ENCODE results near the gene PPIP5K1.
"Not testable (repeated sequence)": the region's sequence is repeated elsewhere in the genome, so short reads cannot be mapped to it uniquely, and the experiment has no call there.

The PPIP5K1 gene
- long read RNA-seq, partial matches to known transcripts: 6 of 16 reads
- long read RNA-seq, other reads (novel, unspliced or antisense): 10 of 16 reads

GRCh38 chr15:43589778-43590466 is at the start of gene PPIP5K1:
TSS of gene PPIP5K1 (minus strand) at chr15:43590208. CDS start at chr15:43584504, 5,704 bp downstream.
- not testable (repeated sequence) for H3K27me3 ChIP-seq (ENCODE audit: insufficient read depth, poor library complexity, severe bottlenecking); DNase-seq (ENCODE audit: low read depth in 1 of 2, low spot score in 1 of 2); H3K27ac ChIP-seq (replicated peaks); H3K4me3 ChIP-seq (replicated peaks; ENCODE audit: insufficient read depth, low read length)

- not testable (repeated sequence) for H3K27me3 ChIP-seq (ENCODE audit: insufficient read depth, poor library complexity, severe bottlenecking); DNase-seq (ENCODE audit: low read depth in 1 of 2, low spot score in 1 of 2); H3K4me3 ChIP-seq (replicated peaks; ENCODE audit: insufficient read depth, low read length); H3K27ac ChIP-seq (replicated peaks)
Measured at GRCh38 chr15:43638464-43639204, 48.6 kb upstream of the PPIP5K1 start.

GRCh38 chr15:43626937-43627336 is 36.9 kb upstream of the PPIP5K1 start:
- H3K4me3 ChIP-seq (replicated peaks; ENCODE audit: insufficient read depth, low read length); H3K27ac ChIP-seq (replicated peaks); H3K27me3 ChIP-seq (ENCODE audit: insufficient read depth, poor library complexity, severe bottlenecking); DNase-seq (ENCODE audit: low read depth in 1 of 2, low spot score in 1 of 2): not testable (repeated sequence)

- no peak for DNase-seq (ENCODE audit: low read depth in 1 of 2, low spot score in 1 of 2)
- TF ChIP-seq SPI1 (IDR thresholded peaks at IDR 0.05; ENCODE audit: borderline replicate concordance, low read depth) (no peak), GABPA (IDR thresholded peaks at IDR 0.05; ENCODE audit: low read depth) (no peak), POLR2AphosphoS5 (IDR thresholded peaks at IDR 0.05; ENCODE audit: low read depth) (no peak)
- Histone ChIP-seq H3K27me3 (ENCODE audit: insufficient read depth, poor library complexity, severe bottlenecking) (no peaks in the 10 kb centered on the region), H3K4me3 (replicated peaks; ENCODE audit: insufficient read depth, low read length) (no peak overlapping the region), H3K27ac (replicated peaks) (no peak overlapping the region)
Measured at GRCh38 chr15:43625106-43625505, 35.1 kb upstream of the PPIP5K1 start.

GRCh38 chr15:43622068-43622799 is 32.2 kb upstream of the PPIP5K1 start:
- H3K4me3 ChIP-seq (replicated peaks; ENCODE audit: insufficient read depth, low read length); DNase-seq (ENCODE audit: low read depth in 1 of 2, low spot score in 1 of 2): not testable (repeated sequence)

GRCh38 chr15:43618700-43619099 is 28.7 kb upstream of the PPIP5K1 start, which contains the start of gene STRC:
TSS of gene STRC (minus strand) at chr15:43618800. CDS start at chr15:43618722, 78 bp downstream.
- H3K4me3 ChIP-seq (replicated peaks; ENCODE audit: insufficient read depth, low read length); H3K27ac ChIP-seq (replicated peaks); DNase-seq (ENCODE audit: low read depth in 1 of 2, low spot score in 1 of 2); H3K27me3 ChIP-seq (ENCODE audit: insufficient read depth, poor library complexity, severe bottlenecking): not testable (repeated sequence)

More at GRCh38 chr15:43622068-43622799, 32.2 kb upstream of the PPIP5K1 start:
- not testable (repeated sequence) for H3K27me3 ChIP-seq (ENCODE audit: insufficient read depth, poor library complexity, severe bottlenecking); H3K27ac ChIP-seq (replicated peaks)

- not testable (repeated sequence) for H3K27me3 ChIP-seq (ENCODE audit: insufficient read depth, poor library complexity, severe bottlenecking)
Measured at GRCh38 chr15:43617750-43618149, 27.7 kb upstream of the PPIP5K1 start.

GRCh38 chr15:43602233-43602632 is 12.2 kb upstream of the PPIP5K1 start:
- not testable (repeated sequence) for H3K27ac ChIP-seq (replicated peaks); H3K4me3 ChIP-seq (replicated peaks; ENCODE audit: insufficient read depth, low read length); H3K27me3 ChIP-seq (ENCODE audit: insufficient read depth, poor library complexity, severe bottlenecking); DNase-seq (ENCODE audit: low read depth in 1 of 2, low spot score in 1 of 2)

More at GRCh38 chr15:43617750-43618149, 27.7 kb upstream of the PPIP5K1 start:
- H3K27ac ChIP-seq (replicated peaks); H3K4me3 ChIP-seq (replicated peaks; ENCODE audit: insufficient read depth, low read length); DNase-seq (ENCODE audit: low read depth in 1 of 2, low spot score in 1 of 2): not testable (repeated sequence)

- not testable (repeated sequence) for H3K4me3 ChIP-seq (replicated peaks; ENCODE audit: insufficient read depth, low read length); DNase-seq (ENCODE audit: low read depth in 1 of 2, low spot score in 1 of 2); H3K27ac ChIP-seq (replicated peaks); H3K27me3 ChIP-seq (ENCODE audit: insufficient read depth, poor library complexity, severe bottlenecking)
Measured at GRCh38 chr15:43600200-43600599, 10.2 kb upstream of the PPIP5K1 start.

GRCh38 chr15:43599131-43599530 is 9.1 kb upstream of the PPIP5K1 start:
- H3K27ac ChIP-seq (replicated peaks); H3K4me3 ChIP-seq (replicated peaks; ENCODE audit: insufficient read depth, low read length); H3K27me3 ChIP-seq (ENCODE audit: insufficient read depth, poor library complexity, severe bottlenecking); DNase-seq (ENCODE audit: low read depth in 1 of 2, low spot score in 1 of 2): not testable (repeated sequence)

- not testable (repeated sequence) for H3K27ac ChIP-seq (replicated peaks); H3K4me3 ChIP-seq (replicated peaks; ENCODE audit: insufficient read depth, low read length); H3K27me3 ChIP-seq (ENCODE audit: insufficient read depth, poor library complexity, severe bottlenecking); DNase-seq (ENCODE audit: low read depth in 1 of 2, low spot score in 1 of 2)
Measured at GRCh38 chr15:43593328-43594190, 3.6 kb upstream of the PPIP5K1 start, which contains the start of gene CKMT1B. TSS of gene CKMT1B (plus strand) at chr15:43594027. CDS start at chr15:43594219, 192 bp downstream.

GRCh38 chr15:43592841-43593240 is 2.8 kb upstream of the PPIP5K1 start:
- not testable (repeated sequence) for H3K27ac ChIP-seq (replicated peaks); H3K27me3 ChIP-seq (ENCODE audit: insufficient read depth, poor library complexity, severe bottlenecking); DNase-seq (ENCODE audit: low read depth in 1 of 2, low spot score in 1 of 2); H3K4me3 ChIP-seq (replicated peaks; ENCODE audit: insufficient read depth, low read length)

- DNase-seq (ENCODE audit: low read depth in 1 of 2, low spot score in 1 of 2); H3K27me3 ChIP-seq (ENCODE audit: insufficient read depth, poor library complexity, severe bottlenecking); H3K27ac ChIP-seq (replicated peaks); H3K4me3 ChIP-seq (replicated peaks; ENCODE audit: insufficient read depth, low read length): not testable (repeated sequence)
Measured at GRCh38 chr15:43574607-43575006, 15.4 kb downstream of the PPIP5K1 start.

Measured in HL-60 (cell line).